GM12878 (cell line): ENCODE data around the gene LRRC74B. TPM values are rescaled to one million over a fixed set of nuclear protein-coding genes. Genes with fewer than 3 reads are reported as not detected.

Experiments
- ATAC-seq: fragments of 200-7000 bp; cut with Tn5 transposase; 3 replicates; pipeline ENCODE4 v1.9.1; 2020; ENCODE audit warnings: mild to moderate bottlenecking, moderate library complexity
- BruUV-seq: library from RNA; stranded (reverse); fragments of 400-500 nt; replicated peaks from 2 replicates; lab custom pipeline; 2021; lab: Mats Ljungman, UMichigan
- CTCF ChIA-PET: fragments of 300-600 bp; sonication (Branson Sonifier 250); formaldehyde crosslinking; extraction: SDS; loops from one replicate; lab custom pipeline; 2021; ENCODE audit warnings: inconsistent platforms; lab: Yijun Ruan, JAX
- POLR2A ChIA-PET: fragments of 350-600 bp; formaldehyde crosslinking; extraction: SDS; loops from one replicate; lab custom pipeline; 2021; ENCODE audit warnings: inconsistent platforms; lab: Charles Lee
- RAD21 ChIA-PET: fragments of 300-600 bp; sonication (Branson Sonifier 250); formaldehyde crosslinking; loops from one replicate; lab custom pipeline; 2023; ENCODE audit warnings: antibody characterized with exemption; ENCODE audit not compliant: unreplicated experiment; lab: Charles Lee
- SMC1A ChIA-PET: fragments of 300-600 bp; sonication (Branson Sonifier 250); formaldehyde crosslinking; loops from one replicate; lab custom pipeline; 2023; ENCODE audit not compliant: unreplicated experiment, uncharacterized antibody; lab: Charles Lee
- DNase-seq: peaks from one replicate; pipeline ENCODE4 v3.0.0-alpha.2; 2011; ENCODE audit warnings: low read depth, low spot score
- FAIRE-seq: peaks from 3 replicates; lab custom pipeline; 2011; peaks lifted over from hg19 to GRCh38; lab: Jason Lieb, UNC
- H2AFZ ChIP-seq: 2 replicates; pipeline ENCODE4 v1.6.0; 2011; ENCODE audit warnings: low read depth, low read length, control low read depth; ENCODE audit not compliant: control insufficient read depth
- H3K27ac ChIP-seq: 2 replicates; pipeline ENCODE4 v1.5.1; 2011; ENCODE audit warnings: control low read depth; ENCODE audit not compliant: control insufficient read depth, insufficient read depth
- H3K27me3 ChIP-seq, 2 experiments: replicated peaks in 1 of 2; 2 replicates each; pipeline versions ENCODE4 v1.6.0 to v1.6.1; 2011; ENCODE audit warnings: low read length in 1 of 2; ENCODE audit not compliant: control insufficient read depth in 2 of 2, insufficient read depth in 2 of 2
- H3K36me3 ChIP-seq, 2 experiments: 2 replicates each; pipeline ENCODE4 v1.5.1; 2011; ENCODE audit warnings: low read length in 1 of 2; ENCODE audit not compliant: control insufficient read depth in 2 of 2, insufficient read depth in 2 of 2
- H3K4me1 ChIP-seq: 2 replicates; pipeline ENCODE4 v1.6.1; 2011; ENCODE audit warnings: mild to moderate bottlenecking, low read length, moderate library complexity, mixed read lengths; ENCODE audit not compliant: control insufficient read depth, insufficient read depth
- H3K4me2 ChIP-seq: 2 replicates; pipeline ENCODE4 v1.6.0; 2011; ENCODE audit warnings: control low read depth; ENCODE audit not compliant: control insufficient read depth, insufficient read depth
- H3K4me3 ChIP-seq: fragments of 200-600 bp; sonication (generic); 2 replicates; pipeline ENCODE4 v1.5.1; 2016
- H3K79me2 ChIP-seq: 2 replicates; pipeline ENCODE4 v1.6.0; 2011; ENCODE audit warnings: low read length; ENCODE audit not compliant: control insufficient read depth, insufficient read depth
- H3K9ac ChIP-seq: 2 replicates; pipeline ENCODE4 v1.8.0; 2011; ENCODE audit warnings: low read length, control low read depth, mixed read lengths; ENCODE audit not compliant: control insufficient read depth, insufficient read depth
- H3K9me3 ChIP-seq: replicated peaks from 3 replicates; pipeline ENCODE4 v1.5.1; 2011; ENCODE audit warnings: mild to moderate bottlenecking, low read length; ENCODE audit not compliant: control insufficient read depth, insufficient read depth
- H4K20me1 ChIP-seq: 2 replicates; pipeline ENCODE4 v1.6.0; 2011; ENCODE audit not compliant: control insufficient read depth, insufficient read depth
- DPF2 ChIP-seq: fragments of 450-650 bp; IDR thresholded peaks from 2 replicates; pipeline ENCODE4 v1.6.1; 2017; ENCODE audit warnings: mild to moderate bottlenecking
- EP300 ChIP-seq, 2 experiments: fragments of 150-350 bp in 1 of 2; IDR thresholded peaks; 2 replicates each; pipeline ENCODE4 v1.6.1; 2011 to 2012; ENCODE audit warnings: low read depth in 2 of 2, low read length in 2 of 2, borderline replicate concordance in 1 of 2, improper control_type of control experiment in 1 of 2, inconsistent platforms in 1 of 2; ENCODE audit not compliant: control insufficient read depth in 1 of 2
- FOXK2 ChIP-seq: fragments of 450-650 bp; IDR thresholded peaks from 2 replicates; pipeline ENCODE4 v1.6.1; 2017; ENCODE audit warnings: mild to moderate bottlenecking, moderate library complexity
- NBN ChIP-seq: fragments of 450-650 bp; IDR thresholded peaks from 2 replicates; pipeline ENCODE4 v1.6.1; 2016
- RELA ChIP-seq: fragments of 450-650 bp; IDR thresholded peaks from 2 replicates; pipeline ENCODE4 v1.8.0; 2014; ENCODE audit warnings: borderline replicate concordance; ENCODE audit not compliant: partially characterized antibody
- STAT1 ChIP-seq: fragments of 450-650 bp; conservative IDR thresholded peaks from 2 replicates; pipeline ENCODE4 v1.6.1; 2014; ENCODE audit warnings: antibody characterized with exemption, mild to moderate bottlenecking
- WGBS: methylation state at CpG from one replicate; pipeline ENCODE4 v1.1.6; 2016; ENCODE audit warnings: low lambda C conversion rate; ENCODE audit not compliant: insufficient replicate concordance, insufficient coverage; ENCODE audit errors: missing lambda C conversion rate; 5-methylcytosine and 5-hydroxymethylcytosine counted together
- in situ Hi-C: fragments of 300-500 bp; cut with MboI; formaldehyde crosslinking; loops from 9 replicates; pipeline ENCODE4 v1.14.3; 2018; ENCODE audit warnings: mixed read lengths
- intact Hi-C: fragments of 100-400 bp; cut with micrococcal nuclease; formaldehyde crosslinking; loops from one replicate; pipeline ENCODE4 v1.14.2; 2022; ENCODE audit not compliant: unreplicated experiment
- polyA plus RNA-seq, 11 experiments: library from polyadenylated mRNA; depleted of rRNA in 4 of 11; unstranded in 6 of 11; stranded (reverse) in 5 of 11; fragments of >200 nt; fragmentation: Nextera tagmentation in 4 of 11; fragmentation: Illumina TruSeq in 1 of 11; extraction: Ambion mirVana in 4 of 11; extraction: Trizol in 1 of 11; gene quantifications; 1 replicate in 1 of 11; 2 replicates in 10 of 11; pipeline versions ENCODE4 v1.2.1 to v1.2.3, GENCODE V29; 2011 to 2016; ENCODE audit warnings: inconsistent platforms in 2 of 11, missing spikeins in 2 of 11, low read depth in 1 of 11
- total RNA-seq, 4 experiments: library from RNA; depleted of rRNA in 3 of 4; stranded (reverse); fragments of >200 nt in 3 of 4; fragmentation: Illumina TruSeq in 1 of 4; extraction: Trizol in 1 of 4; gene quantifications; 2 replicates each; pipeline versions ENCODE4 v1.2.1 to v1.2.3, GENCODE V29; 2013 to 2021
- TF ChIP-seq, protein P1 (sequence below): fragments of 450-650 bp; IDR thresholded peaks from 2 replicates; pipeline ENCODE4 v1.6.1; 2017; ENCODE audit warnings: mild to moderate bottlenecking
- TF ChIP-seq, protein P2 (sequence below): fragments of 450-650 bp; IDR thresholded peaks from 2 replicates; pipeline ENCODE4 v1.6.1; 2017; ENCODE audit warnings: antibody characterized with exemption, mild to moderate bottlenecking, moderate library complexity
- TF ChIP-seq, protein P3 (sequence below): fragments of 450-650 bp; conservative IDR thresholded peaks from 2 replicates; pipeline ENCODE4 v1.6.1; 2017; ENCODE audit warnings: mild to moderate bottlenecking, moderate library complexity

LRRC74B gene
- total and polyA plus RNA-seq, 10 of the 15 experiments (the other 5 are each of a cell fraction or from before 2014, with no cell fraction given) = not detected

DNA sequence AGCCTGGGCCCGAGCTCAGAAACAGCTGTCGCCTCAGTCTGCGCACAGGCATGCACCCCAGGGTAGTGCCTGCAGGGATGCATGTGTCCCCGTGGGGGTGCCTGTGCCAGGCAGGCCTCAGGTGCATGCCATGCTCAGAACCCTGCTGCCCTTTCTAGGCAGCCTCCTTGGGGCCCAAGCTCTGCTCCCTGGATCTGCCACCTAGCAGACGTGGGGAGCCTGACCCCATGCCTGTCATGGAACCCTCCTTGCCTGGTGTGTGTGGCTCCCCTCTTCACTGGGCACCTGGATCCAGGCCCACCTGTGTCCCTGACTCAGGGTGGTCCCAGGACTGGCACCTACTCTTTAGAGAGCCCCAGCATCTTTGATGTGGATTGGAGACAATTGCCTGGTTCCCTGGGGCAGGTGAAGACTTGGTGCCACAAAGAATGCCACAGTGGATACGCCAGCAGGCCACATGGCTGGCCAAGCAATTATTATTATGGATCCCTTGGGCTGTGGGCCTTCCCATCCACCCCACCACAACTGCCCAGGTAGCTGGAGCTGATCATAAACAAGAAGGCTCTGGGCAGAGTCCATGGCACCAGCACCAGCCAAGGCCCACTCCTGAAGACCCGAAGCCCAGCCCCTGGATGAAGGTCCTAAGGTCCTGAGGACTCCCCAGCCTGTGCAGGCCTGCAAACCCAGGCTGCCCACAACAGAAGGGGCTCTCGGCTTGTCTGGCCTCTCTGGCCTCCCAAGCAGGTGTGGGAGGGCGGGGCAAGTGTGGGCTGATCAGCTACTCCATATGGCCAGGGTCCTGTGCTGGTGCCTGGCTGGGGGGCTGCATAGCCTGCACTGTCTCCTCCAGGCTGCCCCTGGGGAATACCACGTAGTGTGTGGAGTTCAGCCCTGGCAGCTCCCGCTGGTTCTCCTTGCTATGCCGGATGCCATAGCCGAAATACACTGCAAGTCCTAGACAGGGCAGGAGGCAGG is 17.2 kb upstream of the LRRC74B start:
- TF ChIP-seq RELA (no peak), FOXK2 (no peak), DPF2 (no peak), STAT1 (no peak), NBN (no peak), EP300 (IDR thresholded peaks at IDR 0.05; ENCODE audit: borderline replicate concordance in 1 of 2, control insufficient read depth in 1 of 2, low read depth in 2 of 2, low read length in 2 of 2) (no peak)
- TF ChIP-seq, protein P1, sequence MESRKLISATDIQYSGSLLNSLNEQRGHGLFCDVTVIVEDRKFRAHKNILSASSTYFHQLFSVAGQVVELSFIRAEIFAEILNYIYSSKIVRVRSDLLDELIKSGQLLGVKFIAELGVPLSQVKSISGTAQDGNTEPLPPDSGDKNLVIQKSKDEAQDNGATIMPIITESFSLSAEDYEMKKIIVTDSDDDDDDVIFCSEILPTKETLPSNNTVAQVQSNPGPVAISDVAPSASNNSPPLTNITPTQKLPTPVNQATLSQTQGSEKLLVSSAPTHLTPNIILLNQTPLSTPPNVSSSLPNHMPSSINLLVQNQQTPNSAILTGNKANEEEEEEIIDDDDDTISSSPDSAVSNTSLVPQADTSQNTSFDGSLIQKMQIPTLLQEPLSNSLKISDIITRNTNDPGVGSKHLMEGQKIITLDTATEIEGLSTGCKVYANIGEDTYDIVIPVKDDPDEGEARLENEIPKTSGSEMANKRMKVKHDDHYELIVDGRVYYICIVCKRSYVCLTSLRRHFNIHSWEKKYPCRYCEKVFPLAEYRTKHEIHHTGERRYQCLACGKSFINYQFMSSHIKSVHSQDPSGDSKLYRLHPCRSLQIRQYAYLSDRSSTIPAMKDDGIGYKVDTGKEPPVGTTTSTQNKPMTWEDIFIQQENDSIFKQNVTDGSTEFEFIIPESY = no peak
- TF ChIP-seq, protein P2, sequence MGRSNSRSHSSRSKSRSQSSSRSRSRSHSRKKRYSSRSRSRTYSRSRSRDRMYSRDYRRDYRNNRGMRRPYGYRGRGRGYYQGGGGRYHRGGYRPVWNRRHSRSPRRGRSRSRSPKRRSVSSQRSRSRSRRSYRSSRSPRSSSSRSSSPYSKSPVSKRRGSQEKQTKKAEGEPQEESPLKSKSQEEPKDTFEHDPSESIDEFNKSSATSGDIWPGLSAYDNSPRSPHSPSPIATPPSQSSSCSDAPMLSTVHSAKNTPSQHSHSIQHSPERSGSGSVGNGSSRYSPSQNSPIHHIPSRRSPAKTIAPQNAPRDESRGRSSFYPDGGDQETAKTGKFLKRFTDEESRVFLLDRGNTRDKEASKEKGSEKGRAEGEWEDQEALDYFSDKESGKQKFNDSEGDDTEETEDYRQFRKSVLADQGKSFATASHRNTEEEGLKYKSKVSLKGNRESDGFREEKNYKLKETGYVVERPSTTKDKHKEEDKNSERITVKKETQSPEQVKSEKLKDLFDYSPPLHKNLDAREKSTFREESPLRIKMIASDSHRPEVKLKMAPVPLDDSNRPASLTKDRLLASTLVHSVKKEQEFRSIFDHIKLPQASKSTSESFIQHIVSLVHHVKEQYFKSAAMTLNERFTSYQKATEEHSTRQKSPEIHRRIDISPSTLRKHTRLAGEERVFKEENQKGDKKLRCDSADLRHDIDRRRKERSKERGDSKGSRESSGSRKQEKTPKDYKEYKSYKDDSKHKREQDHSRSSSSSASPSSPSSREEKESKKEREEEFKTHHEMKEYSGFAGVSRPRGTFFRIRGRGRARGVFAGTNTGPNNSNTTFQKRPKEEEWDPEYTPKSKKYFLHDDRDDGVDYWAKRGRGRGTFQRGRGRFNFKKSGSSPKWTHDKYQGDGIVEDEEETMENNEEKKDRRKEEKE = no peak
- TF ChIP-seq, protein P3, sequence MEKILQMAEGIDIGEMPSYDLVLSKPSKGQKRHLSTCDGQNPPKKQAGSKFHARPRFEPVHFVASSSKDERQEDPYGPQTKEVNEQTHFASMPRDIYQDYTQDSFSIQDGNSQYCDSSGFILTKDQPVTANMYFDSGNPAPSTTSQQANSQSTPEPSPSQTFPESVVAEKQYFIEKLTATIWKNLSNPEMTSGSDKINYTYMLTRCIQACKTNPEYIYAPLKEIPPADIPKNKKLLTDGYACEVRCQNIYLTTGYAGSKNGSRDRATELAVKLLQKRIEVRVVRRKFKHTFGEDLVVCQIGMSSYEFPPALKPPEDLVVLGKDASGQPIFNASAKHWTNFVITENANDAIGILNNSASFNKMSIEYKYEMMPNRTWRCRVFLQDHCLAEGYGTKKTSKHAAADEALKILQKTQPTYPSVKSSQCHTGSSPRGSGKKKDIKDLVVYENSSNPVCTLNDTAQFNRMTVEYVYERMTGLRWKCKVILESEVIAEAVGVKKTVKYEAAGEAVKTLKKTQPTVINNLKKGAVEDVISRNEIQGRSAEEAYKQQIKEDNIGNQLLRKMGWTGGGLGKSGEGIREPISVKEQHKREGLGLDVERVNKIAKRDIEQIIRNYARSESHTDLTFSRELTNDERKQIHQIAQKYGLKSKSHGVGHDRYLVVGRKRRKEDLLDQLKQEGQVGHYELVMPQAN = no peak
- ChIA-PET POLR2A (no interaction called here), RAD21 (no interaction called here), SMC1A (no interaction called here), CTCF (no interaction called here)
- Histone ChIP-seq H3K27me3 (no peaks in the 10 kb centered on the region; a peak in 1 of 4 replicates), H3K4me1 (peaks cover 11% of the 10 kb centered on the region), H3K4me2 (no peak overlapping the region), H3K9ac (no peak overlapping the region), H3K9me3 (no peaks in the 10 kb centered on the region), H4K20me1 (no peaks in the 10 kb centered on the region), H3K36me3 (no peaks in the 10 kb centered on the region), H3K27ac (no peak overlapping the region), H3K4me3 (no peak overlapping the region), H2AFZ (no peak overlapping the region), H3K79me2 (no peaks in the 10 kb centered on the region)
- no peak for FAIRE-seq
- no peak for ATAC-seq
- BruUV-seq = no TSS peak
- in situ Hi-C loops (no loop called here), intact Hi-C loops (no loop called here)
- no peak for DNase-seq
- 28% methylated on average over 13 of the region's 13 CpGs for whole genome bisulfite sequencing
